OCI-LY7 (cell line): ENCODE measurements around the gene SORCS1.

ENCODE experiments used
- CTCF ChIP-seq: fragments of 200-600 bp; sonication (generic); conservative IDR thresholded peaks from 2 replicates; pipeline ENCODE4 v1.5.1; 2014; ENCODE audit warnings: mild to moderate bottlenecking, antibody characterized with exemption, low read length, moderate library complexity, mixed read lengths
- EZH2phosphoT487 ChIP-seq: fragments of 200-600 bp; sonication (generic); IDR thresholded peaks from 2 replicates; pipeline ENCODE4 v1.6.1; 2018; ENCODE audit warnings: low read depth, borderline replicate concordance, mild to moderate bottlenecking, mixed run types, antibody characterized with exemption, low read length, moderate library complexity, mixed read lengths

- TF ChIP-seq CTCF (no peak), EZH2phosphoT487 (no peak)
Observed at GRCh38 chr10:106772957-106773356, 391.5 kb downstream of the SORCS1 start.
